Tibial artery (tissue), 4 donors: ENCODE measurements around the gene CEP350.
A peak's percentile ranks its signal among the peaks of the same experiment; 100 is the strongest.

Experiments
- DNase-seq, 2 donors: peaks; one replicate each; pipeline ENCODE4 v3.0.0-alpha.2; 2019
- H3K27ac ChIP-seq, 2 donors: fragments of 200-600 bp; sonication (generic) in 1 of 2; 1 replicate in 1 of 2; 2 replicates in 1 of 2; pipeline ENCODE4 v1.5.1; 2018 to 2019; ENCODE audit warnings: mild to moderate bottlenecking in 1 of 2
- H3K27me3 ChIP-seq, 2 donors: fragments of 200-600 bp; sonication (generic) in 1 of 2; one replicate each; pipeline versions ENCODE4 v1.5.1 to v1.6.0; 2016 to 2019
- H3K36me3 ChIP-seq, 3 donors: fragments of 200-600 bp; sonication (generic) in 2 of 3; one replicate each; pipeline ENCODE4 v1.5.1; 2016 to 2019; ENCODE audit warnings: mild to moderate bottlenecking in 2 of 3
- H3K4me1 ChIP-seq, 4 donors: fragments of 200-600 bp; sonication (generic) in 2 of 4; 1 replicate in 3 of 4; 2 replicates in 1 of 4; pipeline ENCODE4 v1.5.1; 2016 to 2019
- H3K4me3 ChIP-seq, 2 donors: fragments of 200-600 bp; sonication (generic) in 1 of 2; 1 replicate in 1 of 2; 2 replicates in 1 of 2; pipeline ENCODE4 v1.5.1; 2018 to 2019; ENCODE audit warnings: mild to moderate bottlenecking in 2 of 2
- H3K9me3 ChIP-seq, 3 donors: fragments of 200-600 bp; sonication (generic) in 1 of 3; one replicate each; pipeline ENCODE4 v1.5.1; 2016 to 2019
- intact Hi-C: fragments of 100-400 bp; cut with DNase I; formaldehyde crosslinking; loops from one replicate; pipeline ENCODE4 v1.15.0; 2023; ENCODE audit warnings: low total_unique reads
- TF ChIP-seq, protein P1 (sequence below), 2 experiments: fragments of 200-600 bp in 1 of 2; fragments of 450-650 bp in 1 of 2; IDR thresholded peaks; one replicate each; pipeline ENCODE4 v1.5.1; 2017 to 2019; ENCODE audit warnings: antibody characterized with exemption in 2 of 2, mild to moderate bottlenecking in 1 of 2, moderate library complexity in 1 of 2

CEP350 gene

DNA sequence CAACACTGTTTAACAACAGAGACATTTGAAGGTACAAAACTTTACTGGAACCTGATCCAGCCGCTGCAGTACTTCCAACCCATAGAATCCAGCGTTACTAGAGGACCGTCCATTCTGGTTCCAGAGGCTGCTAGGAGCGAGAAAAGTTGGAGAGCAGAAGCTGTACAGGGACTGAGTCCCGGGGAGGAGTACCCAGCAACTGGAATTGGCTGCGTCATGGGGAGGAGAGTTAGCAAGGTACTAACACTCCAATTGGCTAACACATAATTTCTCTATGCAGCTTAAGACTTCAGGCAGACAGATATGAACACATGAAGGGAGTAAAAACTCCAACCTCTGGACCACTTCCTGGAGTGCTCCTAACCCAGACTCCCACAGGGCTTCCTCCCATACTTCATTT, 198.0 kb downstream of the CEP350 start:
- Histone ChIP-seq H3K9me3 (no peaks in the 10 kb centered on the region), H3K27ac (no peak overlapping the region), H3K4me1 (peaks cover 0 to 29% (median 17%) of the 10 kb centered on the region in 4 donors), H3K36me3 (no peaks in the 10 kb centered on the region), H3K27me3 (peaks cover 0 to 4% of the 10 kb centered on the region in 2 donors), H3K4me3 (no peak overlapping the region)
- DNase-seq = no peak
- TF ChIP-seq, protein P1, sequence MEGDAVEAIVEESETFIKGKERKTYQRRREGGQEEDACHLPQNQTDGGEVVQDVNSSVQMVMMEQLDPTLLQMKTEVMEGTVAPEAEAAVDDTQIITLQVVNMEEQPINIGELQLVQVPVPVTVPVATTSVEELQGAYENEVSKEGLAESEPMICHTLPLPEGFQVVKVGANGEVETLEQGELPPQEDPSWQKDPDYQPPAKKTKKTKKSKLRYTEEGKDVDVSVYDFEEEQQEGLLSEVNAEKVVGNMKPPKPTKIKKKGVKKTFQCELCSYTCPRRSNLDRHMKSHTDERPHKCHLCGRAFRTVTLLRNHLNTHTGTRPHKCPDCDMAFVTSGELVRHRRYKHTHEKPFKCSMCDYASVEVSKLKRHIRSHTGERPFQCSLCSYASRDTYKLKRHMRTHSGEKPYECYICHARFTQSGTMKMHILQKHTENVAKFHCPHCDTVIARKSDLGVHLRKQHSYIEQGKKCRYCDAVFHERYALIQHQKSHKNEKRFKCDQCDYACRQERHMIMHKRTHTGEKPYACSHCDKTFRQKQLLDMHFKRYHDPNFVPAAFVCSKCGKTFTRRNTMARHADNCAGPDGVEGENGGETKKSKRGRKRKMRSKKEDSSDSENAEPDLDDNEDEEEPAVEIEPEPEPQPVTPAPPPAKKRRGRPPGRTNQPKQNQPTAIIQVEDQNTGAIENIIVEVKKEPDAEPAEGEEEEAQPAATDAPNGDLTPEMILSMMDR (IDR thresholded peaks at IDR 0.05) = no peak
- intact Hi-C loops = loop anchor here (10.0 kb wide), 1 partner anchor 268 kb away; the partner anchor contains the start of gene TOR1AIP1

DNA sequence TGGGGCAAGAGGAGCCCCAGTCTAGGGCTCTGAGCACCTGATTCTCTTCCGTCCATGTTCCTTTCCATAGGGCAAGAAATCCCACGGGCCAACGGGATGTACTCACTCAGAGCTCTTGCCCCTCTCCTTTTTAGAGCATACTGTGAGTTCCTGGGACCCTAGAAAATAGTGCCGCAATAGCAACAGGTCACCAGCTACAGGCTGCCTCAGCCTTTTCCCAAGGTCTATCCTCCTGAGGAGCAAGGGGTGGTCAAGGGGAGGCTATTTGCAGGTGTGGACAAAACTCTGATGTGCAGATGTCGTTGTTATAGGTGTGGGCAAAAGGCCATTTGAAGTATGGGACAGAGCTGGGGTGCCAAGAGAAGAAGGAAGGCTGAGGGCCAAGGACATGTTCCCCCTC, 198.4 kb downstream of the CEP350 start:
- H3K36me3 ChIP-seq = no peaks in the 10 kb centered on the region
- intact Hi-C loops = loop anchor here (10.0 kb wide), 1 partner anchor 268 kb away; the partner anchor contains the start of gene TOR1AIP1

DNA sequence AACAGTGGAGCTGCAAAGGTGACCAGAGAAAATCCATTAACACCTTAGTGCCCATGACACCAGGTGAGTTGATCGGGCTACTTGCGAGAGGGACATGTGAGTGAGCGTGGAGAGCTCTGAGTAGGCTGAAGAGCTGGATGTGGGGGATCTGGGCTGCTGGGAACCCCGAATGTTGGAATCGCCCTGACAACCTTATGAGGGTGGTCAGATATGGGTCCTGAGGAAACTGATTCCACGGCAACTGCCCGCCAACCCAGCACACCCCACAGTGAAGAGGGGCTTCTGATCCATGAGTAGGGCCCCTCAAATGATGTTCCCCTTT, 199.4 kb downstream of the CEP350 start:
- H3K4me3 ChIP-seq = peak overlapping the region; percentile 81 to 95
- intact Hi-C loops = loop anchor here (10.0 kb wide), 1 partner anchor 269 kb away; the partner anchor contains the start of gene TOR1AIP1
- no peak for DNase-seq
- H3K36me3 ChIP-seq = no peaks in the 10 kb centered on the region
- H3K4me1 ChIP-seq = peaks cover 0 to 31% (median 17%) of the 10 kb centered on the region in 4 donors
- peaks cover 0 to 4% of the 10 kb centered on the region in 2 donors for H3K27me3 ChIP-seq
- H3K9me3 ChIP-seq = no peaks in the 10 kb centered on the region
- TF ChIP-seq, protein P1 (IDR thresholded peaks at IDR 0.05) = no peak
- H3K27ac ChIP-seq = peak overlapping the region; percentile 89 to 92

More for the DNA sequence above, 198.4 kb downstream of the CEP350 start:
- H3K9me3 ChIP-seq = no peaks in the 10 kb centered on the region
- DNase-seq = no peak
- H3K27ac ChIP-seq = no peak overlapping the region
- TF ChIP-seq, protein P1 (IDR thresholded peaks at IDR 0.05) = no peak
- no peak overlapping the region for H3K4me3 ChIP-seq
- H3K27me3 ChIP-seq = peaks cover 0 to 4% of the 10 kb centered on the region in 2 donors
- peaks cover 0 to 31% (median 17%) of the 10 kb centered on the region in 4 donors for H3K4me1 ChIP-seq

DNA sequence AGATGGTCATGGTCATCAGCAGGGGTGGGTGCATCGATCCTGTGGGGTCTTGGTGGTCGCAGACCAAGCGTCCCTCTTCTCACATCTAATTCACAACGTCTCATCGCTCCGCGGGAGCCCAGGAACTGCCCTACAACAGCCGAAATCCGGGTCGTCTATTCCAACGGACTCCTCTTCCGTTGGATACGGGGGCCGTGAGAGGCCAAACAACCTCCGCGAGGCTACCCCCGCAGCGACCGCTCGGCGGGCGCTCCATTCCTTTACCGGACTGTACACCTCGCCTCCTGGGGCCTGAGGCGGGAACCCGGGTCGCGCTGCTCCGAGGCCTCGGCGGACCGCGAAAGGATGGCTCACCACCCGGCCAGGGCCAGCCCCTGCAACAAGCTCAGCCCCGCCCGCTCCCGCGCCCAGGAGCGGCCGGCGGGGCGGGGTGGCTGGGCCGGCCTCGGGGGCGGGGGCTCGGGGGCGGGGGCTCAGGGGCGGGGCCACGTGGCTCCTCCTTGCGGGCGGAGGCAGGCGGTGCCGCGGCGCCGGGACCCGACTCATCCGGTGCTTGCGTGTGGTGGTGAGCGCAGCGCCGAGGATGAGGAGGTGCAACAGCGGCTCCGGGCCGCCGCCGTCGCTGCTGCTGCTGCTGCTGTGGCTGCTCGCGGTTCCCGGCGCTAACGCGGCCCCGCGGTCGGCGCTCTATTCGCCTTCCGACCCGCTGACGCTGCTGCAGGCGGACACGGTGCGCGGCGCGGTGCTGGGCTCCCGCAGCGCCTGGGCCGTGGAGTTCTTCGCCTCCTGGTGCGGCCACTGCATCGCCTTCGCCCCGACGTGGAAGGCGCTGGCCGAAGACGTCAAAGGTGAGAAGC, 199.9 kb downstream of the CEP350 start, which contains the start of gene QSOX1:
Gene QSOX1 (plus strand): TSS at position 545 of the 857 bp plus-strand sequence. CDS start 39 bp downstream, at position 584.
- intact Hi-C loops = loop anchor here (10.0 kb wide), 1 partner anchor 270 kb away; the partner anchor contains the start of gene TOR1AIP1
- peak; percentile 87 to 93 for DNase-seq
- TF ChIP-seq, protein P1 (IDR thresholded peaks at IDR 0.05) = peak; percentile 12 to 17
- H3K9me3 ChIP-seq = no peaks in the 10 kb centered on the region
- peaks cover 0 to 31% (median 17%) of the 10 kb centered on the region in 4 donors for H3K4me1 ChIP-seq
- H3K27ac ChIP-seq = peak within 1 kb of the TSS; percentile 89 to 92
- peaks cover 0 to 3% of the 10 kb centered on the region in 2 donors for H3K27me3 ChIP-seq
- H3K36me3 ChIP-seq = no peaks in the 10 kb centered on the region
- peak within 1 kb of the TSS; percentile 81 to 95 for H3K4me3 ChIP-seq

DNA sequence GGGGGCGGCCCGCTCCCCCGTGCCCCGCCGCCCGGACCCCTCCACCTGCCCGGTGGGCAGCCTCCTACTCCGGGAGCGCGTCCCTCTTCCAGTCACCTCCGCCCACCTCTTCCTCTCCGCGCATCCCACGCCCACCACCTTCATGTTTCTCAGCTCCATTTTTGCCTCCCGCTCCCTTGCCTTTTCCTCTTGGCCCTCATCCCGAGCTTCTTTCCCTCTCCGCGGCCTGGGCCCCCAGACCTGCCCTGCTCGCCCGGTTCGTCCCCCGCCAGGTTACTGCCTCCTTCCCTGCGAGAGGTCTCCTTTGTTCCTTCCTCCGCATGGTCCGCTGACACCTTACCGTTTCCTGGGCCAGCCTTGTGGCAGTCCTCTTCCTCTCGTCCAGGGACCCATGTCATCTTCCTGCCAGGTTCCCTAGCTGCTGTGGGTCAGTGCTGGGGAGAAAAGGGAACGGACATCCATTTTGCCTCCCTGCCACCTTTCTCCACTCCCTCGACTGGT, 200.6 kb downstream of the CEP350 start:
- TF ChIP-seq, protein P1 (IDR thresholded peaks at IDR 0.05) = no peak
- DNase-seq = peak in 1 of 2 donors; percentile 31
- intact Hi-C loops = loop anchor here (10.0 kb wide), 1 partner anchor 270 kb away; the partner anchor contains the start of gene TOR1AIP1
- Histone ChIP-seq H3K27ac (peak overlapping the region; percentile 89 to 92), H3K27me3 (no peaks in the 10 kb centered on the region), H3K4me1 (peaks cover 0 to 31% (median 17%) of the 10 kb centered on the region in 4 donors), H3K36me3 (no peaks in the 10 kb centered on the region), H3K4me3 (peak overlapping the region; percentile 81 to 95), H3K9me3 (no peaks in the 10 kb centered on the region)
